IMR-90 (cell line): ENCODE data around the gene OR2J3. TPM values are rescaled to one million over a fixed set of nuclear protein-coding genes. Genes with fewer than 3 reads are reported as not detected.

ENCODE experiments used
- ATAC-seq: fragments of 200-7000 bp; cut with Tn5 transposase; 2 replicates; pipeline ENCODE4 v1.9.1; 2020; ENCODE audit warnings: low read depth, mild to moderate bottlenecking, moderate library complexity
- BruUV-seq: library from RNA; stranded (reverse); fragments of 400-500 nt; replicated peaks from 2 replicates; lab custom pipeline; 2021; lab: Mats Ljungman, UMichigan
- CTCF ChIA-PET: fragments of 300-600 bp; formaldehyde crosslinking; extraction: SDS; loops from one replicate; lab custom pipeline; 2021; ENCODE audit warnings: antibody characterized with exemption; lab: Yijun Ruan, JAX
- POLR2A ChIA-PET: fragments of 300-600 bp; sonication (Branson Sonifier 250); formaldehyde crosslinking; loops from one replicate; lab custom pipeline; 2022; ENCODE audit warnings: antibody characterized with exemption; ENCODE audit not compliant: unreplicated experiment; lab: Charles Lee
- DNase-seq: peaks from one replicate; pipeline ENCODE4 v3.0.0; 2013
- H2AFZ ChIP-seq: replicated peaks from 2 replicates; pipeline ENCODE3; 2013; ENCODE audit warnings: low read length, mild to moderate bottlenecking; ENCODE audit not compliant: poor library complexity
- H2AK5ac ChIP-seq: 2 replicates; pipeline ENCODE4 v1.6.1; 2013; ENCODE audit warnings: low read depth, low read length, inconsistent platforms
- H2AK9ac ChIP-seq: replicated peaks from 2 replicates; pipeline ENCODE3; 2013; ENCODE audit warnings: mild to moderate bottlenecking, low read depth, low read length, moderate library complexity; ENCODE audit not compliant: poor library complexity
- H2BK120ac ChIP-seq: 2 replicates; pipeline ENCODE4 v1.6.1; 2013; ENCODE audit warnings: low read depth, low read length, inconsistent platforms
- H2BK15ac ChIP-seq: 3 replicates; pipeline ENCODE4 v1.6.1; 2013; ENCODE audit warnings: low read depth, low read length, inconsistent platforms
- H2BK20ac ChIP-seq: 2 replicates; pipeline ENCODE4 v1.6.1; 2013; ENCODE audit warnings: low read depth, mild to moderate bottlenecking, inconsistent platforms, low read length, moderate library complexity
- H2BK5ac ChIP-seq: 2 replicates; pipeline ENCODE4 v1.6.1; 2013; ENCODE audit warnings: mild to moderate bottlenecking, low read depth, low read length, inconsistent platforms; ENCODE audit not compliant: poor library complexity, severe bottlenecking
- H3K14ac ChIP-seq: replicated peaks from 2 replicates; pipeline ENCODE4 v1.6.1; 2013; ENCODE audit warnings: low read depth, low read length, inconsistent platforms
- H3K18ac ChIP-seq: 2 replicates; pipeline ENCODE4 v1.6.1; 2013; ENCODE audit warnings: low read depth, low read length, control low read depth
- H3K23ac ChIP-seq: 2 replicates; pipeline ENCODE4 v1.6.1; 2013; ENCODE audit warnings: low read depth, low read length, inconsistent platforms
- H3K27ac ChIP-seq: 2 replicates; pipeline ENCODE4 v1.5.1; 2013; ENCODE audit warnings: mild to moderate bottlenecking, control low read depth, low read length; ENCODE audit not compliant: insufficient read depth
- H3K27me3 ChIP-seq: 2 replicates; pipeline ENCODE4 v1.6.1; 2013; ENCODE audit warnings: low read length; ENCODE audit not compliant: control insufficient read depth, insufficient read depth
- H3K36me3 ChIP-seq: 2 replicates; pipeline ENCODE4 v1.6.1; 2013; ENCODE audit warnings: low read length, mixed read lengths; ENCODE audit not compliant: control insufficient read depth, insufficient read depth
- H3K4ac ChIP-seq: 2 replicates; pipeline ENCODE4 v1.6.1; 2013; ENCODE audit warnings: low read depth, low read length, inconsistent platforms
- H3K4me1 ChIP-seq: 2 replicates; pipeline ENCODE4 v1.6.1; 2013; ENCODE audit warnings: low read length, mixed read lengths; ENCODE audit not compliant: control insufficient read depth, insufficient read depth
- H3K4me2 ChIP-seq: 2 replicates; pipeline ENCODE4 v1.6.1; 2013; ENCODE audit warnings: low read depth, mild to moderate bottlenecking, control low read depth, low read length, moderate library complexity
- H3K4me3 ChIP-seq: 2 replicates; pipeline ENCODE4 v1.5.1; 2013; ENCODE audit warnings: low read depth, mild to moderate bottlenecking, control low read depth, low read length, moderate library complexity; ENCODE audit not compliant: insufficient read depth
- H3K56ac ChIP-seq: 2 replicates; pipeline ENCODE4 v1.6.1; 2013; ENCODE audit warnings: low read length, inconsistent platforms; ENCODE audit not compliant: insufficient read depth; ENCODE audit errors: extremely low read depth
- H3K79me1 ChIP-seq, 2 experiments: 2 replicates each; pipeline ENCODE4 v1.6.1; 2013; ENCODE audit warnings: low read length in 2 of 2, inconsistent platforms in 1 of 2, low read depth in 1 of 2
- H3K9ac ChIP-seq: 2 replicates; pipeline ENCODE4 v1.6.1; 2013; ENCODE audit warnings: low read depth, low read length, control low read depth
- H3K9me1 ChIP-seq: 2 replicates; pipeline ENCODE4 v1.6.1; 2013; ENCODE audit warnings: low read length, inconsistent platforms; ENCODE audit not compliant: insufficient read depth
- H3K9me3 ChIP-seq: 2 replicates; pipeline ENCODE4 v1.6.1; 2013; ENCODE audit warnings: low read length; ENCODE audit not compliant: control insufficient read depth, insufficient read depth
- H4K20me1 ChIP-seq: 2 replicates; pipeline ENCODE4 v1.6.1; 2013; ENCODE audit warnings: low read length, inconsistent platforms; ENCODE audit not compliant: insufficient read depth
- H4K5ac ChIP-seq: 2 replicates; pipeline ENCODE4 v1.6.1; 2013; ENCODE audit warnings: mild to moderate bottlenecking, low read depth, low read length, control low read depth
- H4K8ac ChIP-seq, 2 experiments: 2 replicates each; pipeline ENCODE4 v1.6.1; 2013; ENCODE audit warnings: low read depth in 2 of 2, low read length in 2 of 2, control low read depth in 1 of 2, inconsistent platforms in 1 of 2
- H4K91ac ChIP-seq: 2 replicates; pipeline ENCODE4 v1.6.1; 2013; ENCODE audit warnings: low read depth, low read length, inconsistent platforms; ENCODE audit not compliant: insufficient read depth
- BHLHE40 ChIP-seq: fragments of 150-350 bp; IDR thresholded peaks from 2 replicates; pipeline ENCODE4 v1.6.1; 2016; ENCODE audit warnings: mild to moderate bottlenecking, low read depth, low read length
- CHD1 ChIP-seq: IDR thresholded peaks from 2 replicates; pipeline ENCODE4 v1.6.1; 2012; ENCODE audit warnings: low read depth, low read length, improper control_type of control experiment
- MAFK ChIP-seq: IDR thresholded peaks from 2 replicates; pipeline ENCODE4 v1.6.1; 2012; ENCODE audit warnings: low read depth, low read length, improper control_type of control experiment
- MXI1 ChIP-seq: IDR thresholded peaks from 2 replicates; pipeline ENCODE4 v1.6.1; 2012; ENCODE audit warnings: low read depth, mild to moderate bottlenecking, low read length, moderate library complexity, borderline replicate concordance
- RAD21 ChIP-seq: IDR thresholded peaks from 2 replicates; pipeline ENCODE4 v1.6.1; 2012; ENCODE audit warnings: low read length, improper control_type of control experiment
- WGBS, 2 experiments: methylation state at CpG; one replicate each; pipeline versions ENCODE4 v1.1.5 to v1.1.7; 2013; ENCODE audit warnings: missing lambda C conversion rate in 2 of 2; ENCODE audit not compliant: insufficient read length in 1 of 2; ENCODE audit errors: extremely low coverage in 2 of 2; 5-methylcytosine and 5-hydroxymethylcytosine counted together
- dilution Hi-C: fragments of 300-500 bp; cut with HindIII; formaldehyde crosslinking; loops from one replicate; pipeline ENCODE4 v1.14.3; 2018; ENCODE audit warnings: low sequenced_read_pairs; ENCODE audit not compliant: unreplicated experiment
- in situ Hi-C: fragments of 300-500 bp; cut with MboI; formaldehyde crosslinking; loops from 3 replicates; pipeline ENCODE4 v1.14.3; 2019; ENCODE audit warnings: low sequenced_read_pairs, inconsistent platforms, mixed read lengths
- intact Hi-C: fragments of 100-400 bp; cut with micrococcal nuclease; formaldehyde crosslinking; loops from 2 replicates; pipeline ENCODE4 v1.10.0; 2022
- polyA plus RNA-seq, 3 experiments: library from polyadenylated mRNA; depleted of rRNA; stranded (reverse); fragments of >200 nt; gene quantifications; 2 replicates each; pipeline ENCODE4 v1.2.3, GENCODE V29; 2012; ENCODE audit warnings: low replicate concordance in 1 of 3
- total RNA-seq: library from RNA; depleted of rRNA; stranded (reverse); fragments of >200 nt; gene quantifications from 2 replicates; pipeline ENCODE4 v1.2.3, GENCODE V29; 2012
- TF ChIP-seq, protein P1 (sequence below): fragments of 150-350 bp; IDR thresholded peaks from 2 replicates; pipeline ENCODE4 v1.6.1; 2016; ENCODE audit warnings: low read depth, mild to moderate bottlenecking, low read length, moderate library complexity, borderline replicate concordance
- TF ChIP-seq, protein P2 (sequence below): fragments of 150-350 bp; IDR thresholded peaks from 2 replicates; pipeline ENCODE4 v1.6.1; 2017; ENCODE audit warnings: mild to moderate bottlenecking, antibody characterized with exemption, low read length, low read depth
- TF ChIP-seq, protein P3 (sequence below): conservative IDR thresholded peaks from 2 replicates; pipeline ENCODE4 v1.5.1; 2012; ENCODE audit warnings: mild to moderate bottlenecking, low read depth, low read length, improper control_type of control experiment

Gene OR2J3
- total and polyA plus RNA-seq, 2 of the 4 experiments (the other 2 are of a cell fraction), result not detected

DNA sequence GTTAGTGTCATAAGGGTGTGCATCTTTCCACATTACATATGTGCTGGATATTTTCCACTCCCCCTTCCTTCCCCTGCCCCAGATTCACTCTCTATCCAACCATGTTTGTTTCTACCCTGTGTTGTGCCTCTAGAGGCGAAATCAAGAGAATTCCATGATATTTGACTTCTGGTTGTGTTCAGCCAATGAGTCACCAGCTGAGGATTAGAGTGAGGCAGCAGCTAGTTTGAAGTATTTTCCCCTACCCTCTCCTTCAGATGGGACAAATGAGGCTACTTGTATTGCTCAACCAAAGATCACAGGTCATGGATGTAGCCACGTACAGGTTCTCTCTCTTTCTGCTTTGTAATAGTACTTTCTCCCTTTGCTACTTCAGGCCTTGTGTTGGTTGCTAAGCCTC lies 38.3 kb downstream of the OR2J3 start:
- Histone ChIP-seq H3K9ac (no peak overlapping the region), H4K8ac (no peak overlapping the region), H3K4me3 (no peak overlapping the region), H2BK5ac (no peak overlapping the region), H3K27ac (no peak overlapping the region), H2AFZ (no peak overlapping the region), H2AK9ac (no peak overlapping the region), H3K23ac (no peak overlapping the region), H2BK15ac (no peak overlapping the region), H3K79me1 (no peaks in the 10 kb centered on the region), H3K4me2 (no peak overlapping the region), H2BK20ac (no peak overlapping the region), H3K14ac (no peak overlapping the region), H3K4ac (no peak overlapping the region), H3K27me3 (no peaks in the 10 kb centered on the region), H4K91ac (no peak overlapping the region), H3K9me3 (peaks cover 4% of the 10 kb centered on the region; the same call in 1 of the 2 replicates), H3K56ac (no peak overlapping the region), H2AK5ac (no peak overlapping the region), H2BK120ac (no peak overlapping the region), H4K20me1 (no peaks in the 10 kb centered on the region), H3K36me3 (no peaks in the 10 kb centered on the region), H3K4me1 (no peaks in the 10 kb centered on the region), H3K18ac (no peak overlapping the region), H4K5ac (no peak overlapping the region), H3K9me1 (no peaks in the 10 kb centered on the region)
- TF ChIP-seq RAD21, result no peak
- TF ChIP-seq, protein P1, sequence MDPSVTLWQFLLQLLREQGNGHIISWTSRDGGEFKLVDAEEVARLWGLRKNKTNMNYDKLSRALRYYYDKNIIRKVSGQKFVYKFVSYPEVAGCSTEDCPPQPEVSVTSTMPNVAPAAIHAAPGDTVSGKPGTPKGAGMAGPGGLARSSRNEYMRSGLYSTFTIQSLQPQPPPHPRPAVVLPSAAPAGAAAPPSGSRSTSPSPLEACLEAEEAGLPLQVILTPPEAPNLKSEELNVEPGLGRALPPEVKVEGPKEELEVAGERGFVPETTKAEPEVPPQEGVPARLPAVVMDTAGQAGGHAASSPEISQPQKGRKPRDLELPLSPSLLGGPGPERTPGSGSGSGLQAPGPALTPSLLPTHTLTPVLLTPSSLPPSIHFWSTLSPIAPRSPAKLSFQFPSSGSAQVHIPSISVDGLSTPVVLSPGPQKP, result no peak
- TF ChIP-seq, protein P2, sequence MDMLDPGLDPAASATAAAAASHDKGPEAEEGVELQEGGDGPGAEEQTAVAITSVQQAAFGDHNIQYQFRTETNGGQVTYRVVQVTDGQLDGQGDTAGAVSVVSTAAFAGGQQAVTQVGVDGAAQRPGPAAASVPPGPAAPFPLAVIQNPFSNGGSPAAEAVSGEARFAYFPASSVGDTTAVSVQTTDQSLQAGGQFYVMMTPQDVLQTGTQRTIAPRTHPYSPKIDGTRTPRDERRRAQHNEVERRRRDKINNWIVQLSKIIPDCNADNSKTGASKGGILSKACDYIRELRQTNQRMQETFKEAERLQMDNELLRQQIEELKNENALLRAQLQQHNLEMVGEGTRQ, result no peak
- TF ChIP-seq MXI1, result no peak
- TF ChIP-seq, protein P3, sequence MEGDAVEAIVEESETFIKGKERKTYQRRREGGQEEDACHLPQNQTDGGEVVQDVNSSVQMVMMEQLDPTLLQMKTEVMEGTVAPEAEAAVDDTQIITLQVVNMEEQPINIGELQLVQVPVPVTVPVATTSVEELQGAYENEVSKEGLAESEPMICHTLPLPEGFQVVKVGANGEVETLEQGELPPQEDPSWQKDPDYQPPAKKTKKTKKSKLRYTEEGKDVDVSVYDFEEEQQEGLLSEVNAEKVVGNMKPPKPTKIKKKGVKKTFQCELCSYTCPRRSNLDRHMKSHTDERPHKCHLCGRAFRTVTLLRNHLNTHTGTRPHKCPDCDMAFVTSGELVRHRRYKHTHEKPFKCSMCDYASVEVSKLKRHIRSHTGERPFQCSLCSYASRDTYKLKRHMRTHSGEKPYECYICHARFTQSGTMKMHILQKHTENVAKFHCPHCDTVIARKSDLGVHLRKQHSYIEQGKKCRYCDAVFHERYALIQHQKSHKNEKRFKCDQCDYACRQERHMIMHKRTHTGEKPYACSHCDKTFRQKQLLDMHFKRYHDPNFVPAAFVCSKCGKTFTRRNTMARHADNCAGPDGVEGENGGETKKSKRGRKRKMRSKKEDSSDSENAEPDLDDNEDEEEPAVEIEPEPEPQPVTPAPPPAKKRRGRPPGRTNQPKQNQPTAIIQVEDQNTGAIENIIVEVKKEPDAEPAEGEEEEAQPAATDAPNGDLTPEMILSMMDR, result no peak
- no peak for TF ChIP-seq MAFK
- TF ChIP-seq CHD1, result no peak
- TF ChIP-seq BHLHE40, result no peak
- no CpG with 5 or more reads among the region's 2 CpGs for WGBS, 2 experiments
- ChIA-PET CTCF (no interaction called here), POLR2A (no interaction called here)
- DNase-seq (no peak), ATAC-seq (no peak)
- in situ Hi-C loops, result no loop called here
- dilution Hi-C loops, result no loop called here
- BruUV-seq, result no TSS peak
- intact Hi-C loops, result no loop called here
